ENCODE measurements around the gene HS1BP3. TPM values are rescaled to one million over a fixed set of nuclear protein-coding genes. Genes with fewer than 3 reads are reported as not detected.

Gene HS1BP3
- total and polyA plus RNA-seq, 2 of the 4 experiments (the other 2 are of a cell fraction): 9.0 to 14.8 TPM

GRCh38 chr2:20617892-20618467 is 32.9 kb downstream of the HS1BP3 start:
- H3K23ac ChIP-seq (ENCODE audit: low read depth, low read length): peak overlapping the region; percentile 87
- CTCF ChIA-PET: interaction anchor here (0.7 to 1.6 kb wide), 12 partner anchors 14 to 242 kb away, joined by 3 to 16 read pairs (median 4); partner anchors contain the start of gene RHOB
- in situ Hi-C loops (cut with MboI; ENCODE audit: low sequenced_read_pairs) (no loop called here), dilution Hi-C loops (cut with HindIII; ENCODE audit: low sequenced_read_pairs, unreplicated experiment) (no loop called here), intact Hi-C loops (cut with micrococcal nuclease) (loop anchor here (1.0 to 2.0 kb wide), 2 partner anchors 17 to 168 kb away; no protein-coding TSS in a partner anchor)
- BruUV-seq (replicated peaks): no TSS peak
- WGBS, 2 experiments (ENCODE audit: extremely low coverage in 2 of 2, insufficient read length in 1 of 2): 23% methylated on average over 6 of the region's 14 CpGs; no CpG with 5 or more reads in 1 of the 2 experiments
- peak overlapping the region; percentile 95 to 96 for H4K8ac ChIP-seq (ENCODE audit: low read depth in 2 of 2, low read length in 2 of 2)
- H3K79me1 ChIP-seq (ENCODE audit: low read depth in 1 of 2, low read length in 2 of 2): peaks cover 0 to 18% of the 10 kb centered on the region in 2 experiments; a peak in 1 of 4 replicates
- peaks cover 23% of the 10 kb centered on the region for H3K9me1 ChIP-seq (ENCODE audit: insufficient read depth, low read length)
- no peak overlapping the region for H3K4me3 ChIP-seq (ENCODE audit: insufficient read depth, low read depth, low read length)
- peak overlapping the region; percentile 94 for H2BK20ac ChIP-seq (ENCODE audit: low read depth, low read length)
- H3K27ac ChIP-seq (ENCODE audit: insufficient read depth, low read length): peak overlapping the region; percentile 91
- peaks cover 21% of the 10 kb centered on the region for H3K36me3 ChIP-seq (ENCODE audit: control insufficient read depth, insufficient read depth, low read length)
- peak overlapping the region; percentile 49; the same call in 2 of the 3 replicates for H2BK15ac ChIP-seq (ENCODE audit: low read depth, low read length)
- H3K14ac ChIP-seq (replicated peaks; ENCODE audit: low read depth, low read length): peak overlapping the region; percentile 93
- H4K5ac ChIP-seq (ENCODE audit: low read depth, low read length): peak overlapping the region; percentile 87
- H2BK120ac ChIP-seq (ENCODE audit: low read depth, low read length): peak overlapping the region; percentile 95
- H2AK9ac ChIP-seq (replicated peaks; ENCODE audit: low read depth, low read length, poor library complexity): peak overlapping the region; percentile 95
- H3K4ac ChIP-seq (ENCODE audit: low read depth, low read length): peak overlapping the region; percentile 97
- H3K27me3 ChIP-seq (ENCODE audit: control insufficient read depth, insufficient read depth, low read length): no peaks in the 10 kb centered on the region
- H2BK5ac ChIP-seq (ENCODE audit: low read depth, low read length, poor library complexity, severe bottlenecking): peak overlapping the region; percentile 92
- peak overlapping the region; percentile 85 for H3K56ac ChIP-seq (ENCODE audit: extremely low read depth, insufficient read depth, low read length)
- H2AFZ ChIP-seq (replicated peaks; ENCODE audit: low read length, poor library complexity): peak overlapping the region; percentile 87
- peak overlapping the region; percentile 95 for H2AK5ac ChIP-seq (ENCODE audit: low read depth, low read length)
- peaks cover 25% of the 10 kb centered on the region for H3K4me1 ChIP-seq (ENCODE audit: control insufficient read depth, insufficient read depth, low read length)
- ATAC-seq (ENCODE audit: low read depth) (peak; percentile 96), DNase-seq (peak; percentile 100)
- H4K20me1 ChIP-seq (ENCODE audit: insufficient read depth, low read length): no peaks in the 10 kb centered on the region
- no peaks in the 10 kb centered on the region for H3K9me3 ChIP-seq (ENCODE audit: control insufficient read depth, insufficient read depth, low read length)
- no peak overlapping the region for H3K4me2 ChIP-seq (ENCODE audit: low read depth, low read length)
- peak overlapping the region; percentile 74 for H3K9ac ChIP-seq (ENCODE audit: low read depth, low read length)
- POLR2A ChIA-PET (ENCODE audit: unreplicated experiment): interaction anchor here (2.1 kb wide), 1 partner anchor 170 kb away, joined by 14 read pairs; the partner anchor contains the start of gene RHOB
- H4K91ac ChIP-seq (ENCODE audit: insufficient read depth, low read depth, low read length): peak overlapping the region; percentile 95
- peak overlapping the region; percentile 82 for H3K18ac ChIP-seq (ENCODE audit: low read depth, low read length)
- no peak for TF ChIP-seq RCOR1 (IDR thresholded peaks at IDR 0.05; ENCODE audit: insufficient replicate concordance, low read length)
- TF ChIP-seq, protein P1, sequence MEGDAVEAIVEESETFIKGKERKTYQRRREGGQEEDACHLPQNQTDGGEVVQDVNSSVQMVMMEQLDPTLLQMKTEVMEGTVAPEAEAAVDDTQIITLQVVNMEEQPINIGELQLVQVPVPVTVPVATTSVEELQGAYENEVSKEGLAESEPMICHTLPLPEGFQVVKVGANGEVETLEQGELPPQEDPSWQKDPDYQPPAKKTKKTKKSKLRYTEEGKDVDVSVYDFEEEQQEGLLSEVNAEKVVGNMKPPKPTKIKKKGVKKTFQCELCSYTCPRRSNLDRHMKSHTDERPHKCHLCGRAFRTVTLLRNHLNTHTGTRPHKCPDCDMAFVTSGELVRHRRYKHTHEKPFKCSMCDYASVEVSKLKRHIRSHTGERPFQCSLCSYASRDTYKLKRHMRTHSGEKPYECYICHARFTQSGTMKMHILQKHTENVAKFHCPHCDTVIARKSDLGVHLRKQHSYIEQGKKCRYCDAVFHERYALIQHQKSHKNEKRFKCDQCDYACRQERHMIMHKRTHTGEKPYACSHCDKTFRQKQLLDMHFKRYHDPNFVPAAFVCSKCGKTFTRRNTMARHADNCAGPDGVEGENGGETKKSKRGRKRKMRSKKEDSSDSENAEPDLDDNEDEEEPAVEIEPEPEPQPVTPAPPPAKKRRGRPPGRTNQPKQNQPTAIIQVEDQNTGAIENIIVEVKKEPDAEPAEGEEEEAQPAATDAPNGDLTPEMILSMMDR (conservative IDR thresholded peaks at IDR 0.05; ENCODE audit: low read depth, low read length): peak; percentile 60
- peak; percentile 45 for TF ChIP-seq FOS (IDR thresholded peaks at IDR 0.05; ENCODE audit: low read depth, low read length)
- no peak for TF ChIP-seq USF2 (IDR thresholded peaks at IDR 0.05; ENCODE audit: low read depth, low read length)
- 0 out of 2 replicates have a peak, but pooled peaks have one; percentile 3 for TF ChIP-seq NFE2L2 (IDR thresholded peaks at IDR 0.05; ENCODE audit: low read depth, low read length)
- peak; percentile 77; the same call in 1 of the 2 replicates for TF ChIP-seq MAZ (IDR thresholded peaks at IDR 0.05; ENCODE audit: borderline replicate concordance, low read depth, low read length)
- 0 out of 2 replicates have a peak, but pooled peaks have one; percentile 37 for TF ChIP-seq BHLHE40 (IDR thresholded peaks at IDR 0.05; ENCODE audit: low read depth, low read length)
- peak; percentile 33; the same call in 1 of the 2 replicates for TF ChIP-seq SMC3 (IDR thresholded peaks at IDR 0.05; ENCODE audit: low read depth, low read length)
- TF ChIP-seq RFX5 (IDR thresholded peaks at IDR 0.05; ENCODE audit: low read depth, low read length): no peak
- TF ChIP-seq CHD1 (IDR thresholded peaks at IDR 0.05; ENCODE audit: low read depth, low read length): no peak
- TF ChIP-seq MAFK (IDR thresholded peaks at IDR 0.05; ENCODE audit: low read depth, low read length): peak; percentile 28; the same call in 1 of the 2 replicates
- no peak for TF ChIP-seq MXI1 (IDR thresholded peaks at IDR 0.05; ENCODE audit: borderline replicate concordance, low read depth, low read length)
- TF ChIP-seq POLR2A (IDR thresholded peaks at IDR 0.05; ENCODE audit: low read depth, low read length): peak; percentile 74
- peak; percentile 61 for TF ChIP-seq RAD21 (IDR thresholded peaks at IDR 0.05; ENCODE audit: low read length)
- TF ChIP-seq CEBPB (IDR thresholded peaks at IDR 0.05; ENCODE audit: low read depth, low read length): peak; percentile 42
